IMR-90 (cell line): ENCODE measurements around the gene IGF2R. TPM values are rescaled to one million over a fixed set of nuclear protein-coding genes. Genes with fewer than 3 reads are reported as not detected.

Experiments
- ATAC-seq: fragments of 200-7000 bp; cut with Tn5 transposase; 2 replicates; pipeline ENCODE4 v1.9.1; 2020; ENCODE audit warnings: low read depth, mild to moderate bottlenecking, moderate library complexity
- BruUV-seq: library from RNA; stranded (reverse); fragments of 400-500 nt; replicated peaks from 2 replicates; lab custom pipeline; 2021; lab: Mats Ljungman, UMichigan
- CTCF ChIA-PET: fragments of 300-600 bp; formaldehyde crosslinking; extraction: SDS; loops from one replicate; lab custom pipeline; 2021; ENCODE audit warnings: antibody characterized with exemption; lab: Yijun Ruan, JAX
- POLR2A ChIA-PET: fragments of 300-600 bp; sonication (Branson Sonifier 250); formaldehyde crosslinking; loops from one replicate; lab custom pipeline; 2022; ENCODE audit warnings: antibody characterized with exemption; ENCODE audit not compliant: unreplicated experiment; lab: Charles Lee
- DNase-seq: peaks from one replicate; pipeline ENCODE4 v3.0.0; 2013
- H2AFZ ChIP-seq: replicated peaks from 2 replicates; pipeline ENCODE3; 2013; ENCODE audit warnings: low read length, mild to moderate bottlenecking; ENCODE audit not compliant: poor library complexity
- H2AK5ac ChIP-seq: 2 replicates; pipeline ENCODE4 v1.6.1; 2013; ENCODE audit warnings: low read depth, low read length, inconsistent platforms
- H2AK9ac ChIP-seq: replicated peaks from 2 replicates; pipeline ENCODE3; 2013; ENCODE audit warnings: mild to moderate bottlenecking, low read depth, low read length, moderate library complexity; ENCODE audit not compliant: poor library complexity
- H2BK120ac ChIP-seq: 2 replicates; pipeline ENCODE4 v1.6.1; 2013; ENCODE audit warnings: low read depth, low read length, inconsistent platforms
- H2BK15ac ChIP-seq: 3 replicates; pipeline ENCODE4 v1.6.1; 2013; ENCODE audit warnings: low read depth, low read length, inconsistent platforms
- H2BK20ac ChIP-seq: 2 replicates; pipeline ENCODE4 v1.6.1; 2013; ENCODE audit warnings: low read depth, mild to moderate bottlenecking, inconsistent platforms, low read length, moderate library complexity
- H2BK5ac ChIP-seq: 2 replicates; pipeline ENCODE4 v1.6.1; 2013; ENCODE audit warnings: mild to moderate bottlenecking, low read depth, low read length, inconsistent platforms; ENCODE audit not compliant: poor library complexity, severe bottlenecking
- H3K14ac ChIP-seq: replicated peaks from 2 replicates; pipeline ENCODE4 v1.6.1; 2013; ENCODE audit warnings: low read depth, low read length, inconsistent platforms
- H3K18ac ChIP-seq: 2 replicates; pipeline ENCODE4 v1.6.1; 2013; ENCODE audit warnings: low read depth, low read length, control low read depth
- H3K23ac ChIP-seq: 2 replicates; pipeline ENCODE4 v1.6.1; 2013; ENCODE audit warnings: low read depth, low read length, inconsistent platforms
- H3K27ac ChIP-seq: 2 replicates; pipeline ENCODE4 v1.5.1; 2013; ENCODE audit warnings: mild to moderate bottlenecking, control low read depth, low read length; ENCODE audit not compliant: insufficient read depth
- H3K27me3 ChIP-seq: 2 replicates; pipeline ENCODE4 v1.6.1; 2013; ENCODE audit warnings: low read length; ENCODE audit not compliant: control insufficient read depth, insufficient read depth
- H3K36me3 ChIP-seq: 2 replicates; pipeline ENCODE4 v1.6.1; 2013; ENCODE audit warnings: low read length, mixed read lengths; ENCODE audit not compliant: control insufficient read depth, insufficient read depth
- H3K4ac ChIP-seq: 2 replicates; pipeline ENCODE4 v1.6.1; 2013; ENCODE audit warnings: low read depth, low read length, inconsistent platforms
- H3K4me1 ChIP-seq: 2 replicates; pipeline ENCODE4 v1.6.1; 2013; ENCODE audit warnings: low read length, mixed read lengths; ENCODE audit not compliant: control insufficient read depth, insufficient read depth
- H3K4me2 ChIP-seq: 2 replicates; pipeline ENCODE4 v1.6.1; 2013; ENCODE audit warnings: low read depth, mild to moderate bottlenecking, control low read depth, low read length, moderate library complexity
- H3K4me3 ChIP-seq: 2 replicates; pipeline ENCODE4 v1.5.1; 2013; ENCODE audit warnings: low read depth, mild to moderate bottlenecking, control low read depth, low read length, moderate library complexity; ENCODE audit not compliant: insufficient read depth
- H3K56ac ChIP-seq: 2 replicates; pipeline ENCODE4 v1.6.1; 2013; ENCODE audit warnings: low read length, inconsistent platforms; ENCODE audit not compliant: insufficient read depth; ENCODE audit errors: extremely low read depth
- H3K79me1 ChIP-seq, 2 experiments: 2 replicates each; pipeline ENCODE4 v1.6.1; 2013; ENCODE audit warnings: low read length in 2 of 2, inconsistent platforms in 1 of 2, low read depth in 1 of 2
- H3K9ac ChIP-seq: 2 replicates; pipeline ENCODE4 v1.6.1; 2013; ENCODE audit warnings: low read depth, low read length, control low read depth
- H3K9me1 ChIP-seq: 2 replicates; pipeline ENCODE4 v1.6.1; 2013; ENCODE audit warnings: low read length, inconsistent platforms; ENCODE audit not compliant: insufficient read depth
- H3K9me3 ChIP-seq: 2 replicates; pipeline ENCODE4 v1.6.1; 2013; ENCODE audit warnings: low read length; ENCODE audit not compliant: control insufficient read depth, insufficient read depth
- H4K20me1 ChIP-seq: 2 replicates; pipeline ENCODE4 v1.6.1; 2013; ENCODE audit warnings: low read length, inconsistent platforms; ENCODE audit not compliant: insufficient read depth
- H4K5ac ChIP-seq: 2 replicates; pipeline ENCODE4 v1.6.1; 2013; ENCODE audit warnings: mild to moderate bottlenecking, low read depth, low read length, control low read depth
- H4K8ac ChIP-seq, 2 experiments: 2 replicates each; pipeline ENCODE4 v1.6.1; 2013; ENCODE audit warnings: low read depth in 2 of 2, low read length in 2 of 2, control low read depth in 1 of 2, inconsistent platforms in 1 of 2
- H4K91ac ChIP-seq: 2 replicates; pipeline ENCODE4 v1.6.1; 2013; ENCODE audit warnings: low read depth, low read length, inconsistent platforms; ENCODE audit not compliant: insufficient read depth
- BHLHE40 ChIP-seq: fragments of 150-350 bp; IDR thresholded peaks from 2 replicates; pipeline ENCODE4 v1.6.1; 2016; ENCODE audit warnings: mild to moderate bottlenecking, low read depth, low read length
- CEBPB ChIP-seq: IDR thresholded peaks from 2 replicates; pipeline ENCODE4 v1.6.1; 2012; ENCODE audit warnings: low read depth, low read length, improper control_type of control experiment
- CHD1 ChIP-seq: IDR thresholded peaks from 2 replicates; pipeline ENCODE4 v1.6.1; 2012; ENCODE audit warnings: low read depth, low read length, improper control_type of control experiment
- CTCF ChIP-seq: conservative IDR thresholded peaks from 2 replicates; pipeline ENCODE4 v1.5.1; 2012; ENCODE audit warnings: mild to moderate bottlenecking, low read depth, low read length, improper control_type of control experiment
- ELK1 ChIP-seq: fragments of 150-350 bp; IDR thresholded peaks from 2 replicates; pipeline ENCODE4 v1.6.1; 2016; ENCODE audit warnings: low read depth, mild to moderate bottlenecking, low read length, moderate library complexity, borderline replicate concordance
- FOS ChIP-seq: fragments of 150-350 bp; IDR thresholded peaks from 2 replicates; pipeline ENCODE4 v1.6.1; 2016; ENCODE audit warnings: low read depth, low read length
- MAFK ChIP-seq: IDR thresholded peaks from 2 replicates; pipeline ENCODE4 v1.6.1; 2012; ENCODE audit warnings: low read depth, low read length, improper control_type of control experiment
- MAZ ChIP-seq: IDR thresholded peaks from 2 replicates; pipeline ENCODE4 v1.6.1; 2012; ENCODE audit warnings: low read depth, mild to moderate bottlenecking, low read length, improper control_type of control experiment, moderate library complexity, borderline replicate concordance
- MXI1 ChIP-seq: IDR thresholded peaks from 2 replicates; pipeline ENCODE4 v1.6.1; 2012; ENCODE audit warnings: low read depth, mild to moderate bottlenecking, low read length, moderate library complexity, borderline replicate concordance
- NFE2L2 ChIP-seq: fragments of 150-350 bp; IDR thresholded peaks from 2 replicates; pipeline ENCODE4 v1.6.1; 2016; ENCODE audit warnings: low read depth, mild to moderate bottlenecking, low read length
- POLR2A ChIP-seq: IDR thresholded peaks from 2 replicates; pipeline ENCODE4 v1.6.1; 2012; ENCODE audit warnings: mild to moderate bottlenecking, low read depth, low read length
- RAD21 ChIP-seq: IDR thresholded peaks from 2 replicates; pipeline ENCODE4 v1.6.1; 2012; ENCODE audit warnings: low read length, improper control_type of control experiment
- RCOR1 ChIP-seq: IDR thresholded peaks from 2 replicates; pipeline ENCODE4 v1.6.1; 2012; ENCODE audit warnings: mild to moderate bottlenecking, low read length, improper control_type of control experiment; ENCODE audit not compliant: insufficient replicate concordance
- RFX5 ChIP-seq: IDR thresholded peaks from 2 replicates; pipeline ENCODE4 v1.8.0; 2012; ENCODE audit warnings: low read depth, mild to moderate bottlenecking, low read length, moderate library complexity
- SMC3 ChIP-seq: fragments of 150-350 bp; IDR thresholded peaks from 2 replicates; pipeline ENCODE4 v1.6.1; 2016; ENCODE audit warnings: low read depth, mild to moderate bottlenecking, antibody characterized with exemption, low read length, moderate library complexity
- USF2 ChIP-seq: fragments of 150-350 bp; IDR thresholded peaks from 2 replicates; pipeline ENCODE4 v1.6.1; 2017; ENCODE audit warnings: mild to moderate bottlenecking, antibody characterized with exemption, low read length, low read depth
- WGBS, 2 experiments: methylation state at CpG; one replicate each; pipeline versions ENCODE4 v1.1.5 to v1.1.7; 2013; ENCODE audit warnings: missing lambda C conversion rate in 2 of 2; ENCODE audit not compliant: insufficient read length in 1 of 2; ENCODE audit errors: extremely low coverage in 2 of 2; 5-methylcytosine and 5-hydroxymethylcytosine counted together
- dilution Hi-C: fragments of 300-500 bp; cut with HindIII; formaldehyde crosslinking; loops from one replicate; pipeline ENCODE4 v1.14.3; 2018; ENCODE audit warnings: low sequenced_read_pairs; ENCODE audit not compliant: unreplicated experiment
- in situ Hi-C: fragments of 300-500 bp; cut with MboI; formaldehyde crosslinking; loops from 3 replicates; pipeline ENCODE4 v1.14.3; 2019; ENCODE audit warnings: low sequenced_read_pairs, inconsistent platforms, mixed read lengths
- intact Hi-C: fragments of 100-400 bp; cut with micrococcal nuclease; formaldehyde crosslinking; loops from 2 replicates; pipeline ENCODE4 v1.10.0; 2022
- polyA plus RNA-seq, 3 experiments: library from polyadenylated mRNA; depleted of rRNA; stranded (reverse); fragments of >200 nt; gene quantifications; 2 replicates each; pipeline ENCODE4 v1.2.3, GENCODE V29; 2012; ENCODE audit warnings: low replicate concordance in 1 of 3
- total RNA-seq: library from RNA; depleted of rRNA; stranded (reverse); fragments of >200 nt; gene quantifications from 2 replicates; pipeline ENCODE4 v1.2.3, GENCODE V29; 2012

Gene IGF2R
- total and polyA plus RNA-seq, 2 of the 4 experiments (the other 2 are of a cell fraction), result 33.2 to 41.4 TPM

GRCh38 chr6:160068346-160068745, 99.5 kb downstream of the IGF2R start:
- no peaks in the 10 kb centered on the region for H4K20me1 ChIP-seq
- no peak overlapping the region for H3K4me2 ChIP-seq
- no peak overlapping the region for H3K9ac ChIP-seq
- no peak overlapping the region for H2AFZ ChIP-seq
- no peak for TF ChIP-seq BHLHE40
- TF ChIP-seq CEBPB, result no peak
- TF ChIP-seq CTCF, result no peak
- no peak for TF ChIP-seq POLR2A
- TF ChIP-seq MAFK, result no peak
- TF ChIP-seq SMC3, result no peak
- no peak for TF ChIP-seq RCOR1
- TF ChIP-seq MXI1, result no peak
- TF ChIP-seq RFX5, result no peak
- no peak for TF ChIP-seq ELK1
- TF ChIP-seq CHD1, result no peak
- TF ChIP-seq MAZ, result no peak
- TF ChIP-seq FOS, result no peak
- TF ChIP-seq NFE2L2, result no peak
- TF ChIP-seq USF2, result no peak
- no peak for TF ChIP-seq RAD21
- no peak overlapping the region for H3K4ac ChIP-seq
- H3K27ac ChIP-seq, result no peak overlapping the region
- in situ Hi-C loops (no loop called here), intact Hi-C loops (no loop called here), dilution Hi-C loops (no loop called here)
- no peak overlapping the region for H2BK5ac ChIP-seq
- H2BK120ac ChIP-seq, result no peak overlapping the region
- no peaks in the 10 kb centered on the region; a peak in 1 of 4 replicates for H3K79me1 ChIP-seq
- no peaks in the 10 kb centered on the region for H3K27me3 ChIP-seq
- H4K8ac ChIP-seq, result no peak overlapping the region
- H3K9me3 ChIP-seq, result no peaks in the 10 kb centered on the region
- no TSS peak for BruUV-seq
- no peak overlapping the region for H3K23ac ChIP-seq
- H3K4me3 ChIP-seq, result no peak overlapping the region
- H2BK20ac ChIP-seq, result no peak overlapping the region
- no peak overlapping the region for H3K18ac ChIP-seq
- no peaks in the 10 kb centered on the region for H3K9me1 ChIP-seq
- H2AK5ac ChIP-seq, result no peak overlapping the region
- ATAC-seq (no peak), DNase-seq (no peak)
- H2AK9ac ChIP-seq, result no peak overlapping the region
- H3K56ac ChIP-seq, result no peak overlapping the region
- ChIA-PET POLR2A (no interaction called here), CTCF (no interaction called here)
- WGBS, 2 experiments, result 97% methylated on average over 4 of the region's 7 CpGs; no CpG with 5 or more reads in 1 of the 2 experiments
- H2BK15ac ChIP-seq, result no peak overlapping the region
- no peaks in the 10 kb centered on the region for H3K4me1 ChIP-seq
- H4K91ac ChIP-seq, result no peak overlapping the region
- H3K14ac ChIP-seq, result no peak overlapping the region
- no peak overlapping the region for H4K5ac ChIP-seq
- H3K36me3 ChIP-seq, result peaks cover 74% of the 10 kb centered on the region
